ENCODE data around the gene SLC6A1. TPM values are rescaled to one million over a fixed set of nuclear protein-coding genes. Genes with fewer than 3 reads are reported as not detected.

SLC6A1 gene
- total RNA-seq, 6 experiments from 2014 or later: 14.5 to 70.1 (median 37.3) TPM

- ATAC-seq: no peak
- 29% methylated on average over 2 of the region's 3 CpGs for WGBS (ENCODE audit: insufficient coverage, low coverage, low lambda C conversion rate, missing lambda C conversion rate)
- intact Hi-C loops (cut with DNase I): no loop called here
Measured at GRCh38 chr3:10952525-10952924, 40.0 kb upstream of the SLC6A1 start.

GRCh38 chr3:10954740-10955139 lies 37.8 kb upstream of the SLC6A1 start:
- intact Hi-C loops (cut with DNase I): no loop called here
- Histone ChIP-seq H3K36me3 (no peaks in the 10 kb centered on the region), H3K4me3 (no peak overlapping the region), H3K4me1 (no peaks in the 10 kb centered on the region), H3K9me3 (no peaks in the 10 kb centered on the region), H3K27me3 (no peaks in the 10 kb centered on the region), H3K27ac (no peak overlapping the region)
- DNase-seq (no peak), ATAC-seq (no peak)
- TF ChIP-seq CTCF (IDR thresholded peaks at IDR 0.05): no peak
- no peak for TF ChIP-seq POLR2A (IDR thresholded peaks at IDR 0.05)
- 64% methylated on average over 3 of the region's 3 CpGs for WGBS (ENCODE audit: insufficient coverage, low coverage, low lambda C conversion rate, missing lambda C conversion rate)

More at GRCh38 chr3:10952525-10952924, 40.0 kb upstream of the SLC6A1 start:
- Histone ChIP-seq H3K27me3 (no peaks in the 10 kb centered on the region), H3K36me3 (no peaks in the 10 kb centered on the region), H3K4me1 (no peaks in the 10 kb centered on the region), H3K4me3 (no peak overlapping the region), H3K9me3 (no peaks in the 10 kb centered on the region), H3K27ac (no peak overlapping the region)
- no peak for TF ChIP-seq POLR2A (IDR thresholded peaks at IDR 0.05)
- no peak for TF ChIP-seq CTCF (IDR thresholded peaks at IDR 0.05)
- no peak for DNase-seq

- ATAC-seq (no peak), DNase-seq (no peak)
- 78% methylated on average over 4 of the region's 15 CpGs for WGBS (ENCODE audit: insufficient coverage, low coverage, low lambda C conversion rate, missing lambda C conversion rate)
- no peak for TF ChIP-seq CTCF (IDR thresholded peaks at IDR 0.05)
- no peak for TF ChIP-seq POLR2A (IDR thresholded peaks at IDR 0.05)
- no peaks in the 10 kb centered on the region for H3K9me3 ChIP-seq
- H3K4me3 ChIP-seq: no peak overlapping the region
- H3K36me3 ChIP-seq: no peaks in the 10 kb centered on the region
- H3K27me3 ChIP-seq: no peaks in the 10 kb centered on the region
- H3K4me1 ChIP-seq: no peaks in the 10 kb centered on the region
- H3K27ac ChIP-seq: no peak overlapping the region
- intact Hi-C loops (cut with DNase I): no loop called here
Measured at GRCh38 chr3:10955711-10956453, 36.7 kb upstream of the SLC6A1 start.

GRCh38 chr3:10956531-10956930 lies 36.0 kb upstream of the SLC6A1 start:
- H3K27me3 ChIP-seq: no peaks in the 10 kb centered on the region
- intact Hi-C loops (cut with DNase I): no loop called here
- no peaks in the 10 kb centered on the region for H3K4me1 ChIP-seq
- H3K4me3 ChIP-seq: no peak overlapping the region
- H3K9me3 ChIP-seq: no peaks in the 10 kb centered on the region
- no peak overlapping the region for H3K27ac ChIP-seq
- ATAC-seq: no peak
- 56% methylated on average over 3 of the region's 4 CpGs for WGBS (ENCODE audit: insufficient coverage, low coverage, low lambda C conversion rate, missing lambda C conversion rate)
- no peak for DNase-seq
- no peaks in the 10 kb centered on the region for H3K36me3 ChIP-seq
- TF ChIP-seq POLR2A (IDR thresholded peaks at IDR 0.05) (no peak), CTCF (IDR thresholded peaks at IDR 0.05) (no peak)
